ENCODE measurements around the gene WT1. TPM values are rescaled to one million over a fixed set of nuclear protein-coding genes. Genes with fewer than 3 reads are reported as not detected.

The WT1 gene
- total RNA-seq, 2 experiments from 2014 or later, result not detected

GRCh38 chr11:32341620-32342613 lies 93.4 kb downstream of the WT1 start:
- DNase-seq (no peak), ATAC-seq (no peak)
- Mint-ChIP-seq H3K4me3 (no peak overlapping the region), H3K36me3 (ENCODE audit: low read depth) (no peaks in the 10 kb centered on the region), H3K27me3 (peaks cover 8% of the 10 kb centered on the region), H3K27ac (no peak overlapping the region), H3K4me1 (ENCODE audit: low read depth) (peaks cover 8% of the 10 kb centered on the region), H3K9me3 (no peaks in the 10 kb centered on the region)
- TF ChIP-seq CTCF (IDR thresholded peaks at IDR 0.05), result no peak
- intact Hi-C loops (cut with micrococcal nuclease), result no loop called here
- ChIA-PET POLR2A (interaction anchor here (0.6 kb wide), 1 partner anchor 217 kb away, joined by 3 read pairs; no protein-coding TSS in a partner anchor), CTCF (interaction anchor here (1.6 to 2.3 kb wide), 2 partner anchors 8 to 44 kb away, joined by 5 to 11 read pairs; no protein-coding TSS in a partner anchor)

DNA sequence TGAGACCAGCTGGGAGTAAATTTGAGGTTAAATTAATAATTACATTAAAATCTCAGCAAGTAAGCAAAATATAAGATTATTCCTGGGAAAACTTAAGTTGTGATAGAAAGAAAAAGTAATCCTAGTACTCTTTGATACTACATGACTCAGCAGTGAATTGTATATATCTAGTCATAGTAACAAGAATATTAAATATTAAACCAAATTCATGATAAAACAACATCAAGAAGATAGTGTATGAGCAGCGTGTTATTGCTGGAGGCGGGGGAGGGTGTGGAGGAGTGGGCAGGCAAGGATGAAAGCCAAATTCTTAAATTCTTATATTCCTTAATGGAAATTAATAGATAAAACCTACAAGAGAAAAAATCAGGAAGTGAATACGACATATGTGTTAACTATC lies 95.2 kb downstream of the WT1 start:
- POLR2A ChIA-PET, result no interaction called here
- intact Hi-C loops (cut with micrococcal nuclease), result no loop called here

More for the DNA sequence above, 95.2 kb downstream of the WT1 start:
- Mint-ChIP-seq H3K4me1 (ENCODE audit: low read depth) (peaks cover 8% of the 10 kb centered on the region), H3K9me3 (no peaks in the 10 kb centered on the region), H3K27ac (no peak overlapping the region), H3K27me3 (peaks cover 9% of the 10 kb centered on the region), H3K4me3 (no peak overlapping the region), H3K36me3 (ENCODE audit: low read depth) (no peaks in the 10 kb centered on the region)
- no peak for ATAC-seq
- CTCF ChIA-PET, result interaction anchor here (1.6 kb wide), 2 partner anchors 17 to 42 kb away, joined by 5 to 10 read pairs; no protein-coding TSS in a partner anchor
- DNase-seq, result no peak
- TF ChIP-seq CTCF (IDR thresholded peaks at IDR 0.05), result no peak

Other genes with a start within 250 kb of the WT1 start
- 100 to 1,000 TPM; 402 to 435 TPM for gene EIF3M, start 148.3 kb upstream of the WT1 start, total RNA-seq

Data from activated CD8-positive, alpha-beta T cell treated with anti-CD3 and anti-CD28 coated beads for 36 hours (primary cell).